NOMO-1 treated with DMSO at 0.1 percent for 48 hours (cell line): ENCODE results near the gene MAD2L1.
A peak's percentile ranks its signal among the peaks of the same experiment; 100 is the strongest.
"Not testable (repeated sequence)": the region's sequence is repeated elsewhere in the genome, so short reads cannot be mapped to it uniquely, and the experiment has no call there.

Experiments
- DNase-seq: peaks from one replicate; lab custom pipeline; 2025; ENCODE audit not compliant: unreplicated experiment; lab: John Stamatoyannopoulos, UW

MAD2L1 gene

GRCh38 chr4:120066517-120067340 lies at the start of gene MAD2L1:
MAD2L1 (minus strand) TSS chr4:120066848; CDS start chr4:120066734, 114 bp downstream.
- DNase-seq = peak; percentile 98

DNA sequence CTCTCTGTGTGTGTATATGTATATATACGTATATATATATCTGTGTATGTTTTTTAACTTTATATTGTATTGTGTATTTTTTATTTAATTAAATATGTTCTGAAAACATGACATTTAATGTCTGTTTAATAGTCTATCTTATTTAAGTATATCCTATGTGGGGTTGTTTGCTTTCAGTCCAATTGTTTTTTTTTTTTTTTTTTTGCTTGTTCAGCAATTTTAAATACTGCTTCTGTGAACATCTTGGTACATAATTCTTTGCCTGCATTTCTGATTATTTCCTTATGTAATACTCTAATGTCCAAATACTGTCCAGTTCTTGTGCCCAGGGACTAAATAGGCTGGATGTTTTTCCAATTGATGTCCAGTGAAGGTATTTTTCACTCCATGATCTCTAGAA lies 45.1 kb upstream of the MAD2L1 start:
- DNase-seq = no peak

DNA sequence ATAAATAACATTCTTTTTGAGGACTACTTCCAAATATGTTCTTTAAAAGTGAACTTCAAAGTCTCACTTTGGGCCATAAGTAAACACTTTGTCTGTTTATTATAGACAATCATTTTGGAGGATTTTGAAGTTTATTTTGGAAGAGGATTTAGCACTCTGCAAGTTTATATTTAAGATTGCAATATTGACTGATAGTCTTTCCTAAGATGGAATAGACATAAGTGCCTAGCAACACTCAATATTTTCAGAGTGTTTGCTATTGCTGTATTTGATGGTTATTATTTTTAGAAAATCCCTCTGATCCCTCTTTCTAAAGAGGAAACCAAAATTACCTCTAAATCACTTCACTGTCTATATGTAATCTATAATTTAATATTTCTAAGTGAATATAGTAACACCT lies 42.8 kb upstream of the MAD2L1 start:
- no peak for DNase-seq

DNA sequence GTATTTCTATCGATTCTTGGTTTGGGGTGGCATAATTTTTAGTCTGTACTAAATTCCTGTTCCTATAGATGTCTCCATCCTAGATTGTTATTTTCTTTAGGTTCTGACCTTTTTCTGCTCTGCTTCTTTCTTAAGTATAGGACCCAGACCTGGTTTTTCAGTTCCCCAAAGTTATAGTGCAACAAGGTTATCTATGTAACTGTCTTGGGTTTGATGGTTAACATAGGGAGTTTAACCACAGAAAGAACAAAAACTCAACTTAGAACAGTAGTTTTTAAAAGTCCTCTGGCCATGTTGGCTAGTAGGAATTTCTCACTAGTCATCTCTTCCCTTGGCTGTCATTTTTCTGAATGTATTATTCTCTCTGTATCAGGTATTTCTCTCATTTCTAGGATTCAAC lies 38.8 kb upstream of the MAD2L1 start:
- no peak for DNase-seq

DNA sequence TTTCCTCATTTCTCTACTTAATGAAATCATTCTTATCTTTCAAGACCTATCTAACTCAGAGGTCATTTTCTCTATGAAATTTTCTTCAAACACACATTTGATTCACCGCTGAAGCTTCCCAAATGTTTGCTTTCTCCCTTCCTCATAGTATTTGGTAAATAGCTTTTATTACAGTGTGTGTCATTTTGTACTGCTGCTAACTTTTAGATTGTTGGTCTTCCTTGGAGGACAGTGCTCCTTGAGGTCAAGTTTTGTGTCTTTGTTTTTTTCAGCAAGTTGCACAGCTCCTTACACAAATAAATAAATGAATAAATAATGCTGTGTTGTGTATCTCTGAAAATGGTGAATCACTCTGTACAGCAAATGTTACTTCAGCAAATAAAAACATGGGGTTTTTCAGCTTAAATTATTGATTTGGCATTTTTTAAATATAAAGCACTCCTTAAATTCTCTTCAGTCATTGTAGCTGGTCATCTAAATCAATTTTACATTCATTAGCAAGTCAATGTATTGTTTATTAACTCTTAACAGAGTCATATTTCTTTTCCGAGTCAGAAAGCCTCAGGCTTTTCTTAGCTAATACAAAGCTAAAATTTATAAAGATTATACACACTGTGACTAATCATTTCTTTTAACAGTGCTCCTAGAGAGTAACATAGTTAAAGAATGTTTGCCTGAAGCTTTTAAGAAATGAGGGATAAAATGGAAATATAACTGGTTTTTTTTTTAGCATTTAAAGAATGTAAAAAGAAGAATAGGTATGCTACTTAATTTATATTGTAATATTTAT lies 30.1 kb upstream of the MAD2L1 start:
- no peak for DNase-seq

DNA sequence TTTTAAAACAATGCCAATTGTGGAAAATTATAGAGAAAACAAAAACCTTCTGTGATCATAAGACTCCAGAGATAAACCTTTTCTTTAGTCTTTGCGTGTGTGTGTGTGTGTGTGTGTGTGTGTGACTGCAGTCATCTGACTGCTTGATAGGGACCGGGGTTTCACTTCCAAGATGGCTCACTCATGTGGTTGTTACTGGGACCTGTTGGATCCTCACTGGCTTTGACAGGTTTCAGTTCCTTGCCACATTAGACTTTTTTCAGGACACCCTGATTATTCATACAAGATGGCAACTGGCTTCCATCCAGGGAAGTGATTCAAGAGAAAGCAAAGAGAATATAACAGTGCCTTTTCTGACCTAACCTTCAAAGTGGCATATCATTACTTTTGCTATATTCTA lies 21.9 kb upstream of the MAD2L1 start:
- no peak for DNase-seq

DNA sequence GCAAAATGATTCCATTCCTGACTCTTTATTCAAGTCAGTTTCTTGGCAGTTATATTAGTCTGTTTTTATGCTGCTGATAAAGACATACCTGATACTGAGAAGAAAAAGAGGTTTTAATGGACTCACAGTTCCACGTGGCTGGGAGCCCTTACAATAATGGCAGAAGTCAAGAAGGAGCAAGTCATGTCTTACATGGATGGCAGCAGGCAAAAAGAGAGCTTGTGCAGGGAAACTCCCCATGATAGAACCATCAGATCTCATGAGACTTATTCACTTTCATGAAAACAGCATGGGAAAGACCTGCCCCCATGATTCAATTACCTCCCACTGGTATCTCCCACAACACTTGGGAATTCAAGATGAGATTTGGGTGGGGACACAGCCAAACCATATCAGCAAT lies 21.4 kb upstream of the MAD2L1 start:
- not testable (repeated sequence) for DNase-seq

DNA sequence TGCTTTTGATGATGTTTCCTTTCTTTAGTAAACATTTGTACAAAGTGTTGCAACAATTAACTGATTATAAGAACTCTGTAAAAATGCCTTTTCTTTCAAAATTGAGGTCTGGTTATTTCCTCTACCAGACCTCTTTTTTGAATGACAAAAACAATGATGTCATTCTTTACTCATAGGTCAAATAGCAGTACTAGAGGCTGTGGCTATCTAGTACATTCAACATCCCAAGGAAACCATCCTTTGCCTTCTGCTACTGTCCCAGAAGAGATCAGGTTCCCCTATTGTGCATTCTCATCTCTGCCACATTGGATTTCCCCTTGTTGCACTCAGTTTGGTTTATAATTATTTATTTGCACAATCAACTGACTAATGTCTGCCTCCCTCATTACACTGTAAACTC lies 19.1 kb upstream of the MAD2L1 start:
- no peak for DNase-seq

DNA sequence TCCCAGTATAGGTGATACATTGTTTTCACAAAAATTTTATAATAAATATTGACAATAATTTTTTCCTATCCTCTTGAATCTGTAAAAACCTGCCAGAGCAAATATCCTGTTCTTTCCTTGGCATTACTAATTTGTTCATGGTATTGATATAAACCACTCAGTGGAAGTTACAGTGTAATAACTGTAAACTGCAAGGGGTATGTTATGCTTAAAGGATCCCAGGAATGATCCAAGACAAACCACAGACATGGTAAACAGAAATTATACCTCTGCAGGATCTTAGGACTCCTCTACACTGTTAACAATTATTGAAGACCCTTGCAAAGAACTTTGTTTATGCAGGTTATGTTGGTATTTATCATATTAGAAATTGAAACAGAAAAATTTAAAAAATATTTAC lies 17.7 kb upstream of the MAD2L1 start:
- DNase-seq = no peak

DNA sequence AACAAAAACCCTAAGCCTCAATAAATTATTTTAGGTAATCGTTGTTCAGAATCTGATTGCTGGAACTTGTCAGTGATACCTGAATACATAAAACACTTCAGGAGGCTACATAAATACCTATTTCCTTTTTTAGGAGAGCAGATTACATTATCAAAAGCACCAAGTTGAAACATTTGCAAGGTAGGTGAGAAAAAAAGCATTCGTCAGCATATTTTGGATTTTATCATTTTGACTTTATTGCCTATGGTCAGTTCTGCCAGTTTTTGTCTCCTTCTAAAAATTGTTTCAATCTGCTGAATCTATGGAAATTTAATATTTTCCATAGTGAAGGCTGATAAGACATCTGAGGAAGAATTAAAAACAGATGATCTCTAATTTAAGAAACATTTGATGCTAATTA lies 16.5 kb upstream of the MAD2L1 start:
- DNase-seq = no peak

- DNase-seq = no peak
Measured at GRCh38 chr4:120082251-120082650, 15.6 kb upstream of the MAD2L1 start.

DNA sequence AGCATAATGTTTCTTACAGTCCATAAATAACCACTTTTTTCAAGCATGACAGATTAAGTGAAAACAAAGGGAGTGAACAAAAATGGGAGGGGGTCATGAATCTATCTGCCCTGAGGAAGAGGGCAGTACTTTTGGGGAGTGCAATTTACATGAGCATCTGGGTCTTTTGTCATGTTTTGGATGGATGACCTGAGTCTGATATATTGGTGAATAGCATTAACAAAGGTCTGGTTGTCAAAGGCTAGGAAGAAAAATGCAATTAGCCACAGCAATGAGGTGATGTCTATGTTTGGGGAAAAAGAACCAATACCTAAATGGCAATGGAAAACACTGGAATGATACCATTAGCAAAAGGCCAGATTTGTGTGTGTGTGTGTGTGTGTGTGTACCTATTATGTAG lies 15.1 kb upstream of the MAD2L1 start:
- no peak for DNase-seq

DNA sequence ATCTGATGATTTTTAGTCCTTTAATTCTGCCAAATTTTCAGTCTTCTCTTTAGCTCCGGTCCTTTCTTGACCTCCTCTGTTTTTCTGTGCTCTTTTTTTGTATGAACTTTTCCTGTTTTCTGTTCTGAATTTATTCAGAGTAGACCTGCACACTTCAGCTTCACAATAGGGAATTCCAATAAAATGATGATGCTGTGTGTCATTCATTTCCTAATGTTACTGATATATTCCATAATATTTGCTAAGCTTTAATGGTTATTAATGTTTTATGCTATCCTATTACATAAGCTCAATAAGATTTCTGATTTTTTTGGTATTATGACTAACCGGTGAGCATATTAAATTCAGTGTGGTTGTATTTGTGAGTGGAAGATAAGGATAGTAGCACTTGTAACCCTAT lies 13.9 kb upstream of the MAD2L1 start:
- no peak for DNase-seq

GRCh38 chr4:120079839-120080520 lies 13.3 kb upstream of the MAD2L1 start:
- no peak for DNase-seq

- no peak for DNase-seq
Measured at GRCh38 chr4:120078216-120078615, 11.6 kb upstream of the MAD2L1 start.

DNA sequence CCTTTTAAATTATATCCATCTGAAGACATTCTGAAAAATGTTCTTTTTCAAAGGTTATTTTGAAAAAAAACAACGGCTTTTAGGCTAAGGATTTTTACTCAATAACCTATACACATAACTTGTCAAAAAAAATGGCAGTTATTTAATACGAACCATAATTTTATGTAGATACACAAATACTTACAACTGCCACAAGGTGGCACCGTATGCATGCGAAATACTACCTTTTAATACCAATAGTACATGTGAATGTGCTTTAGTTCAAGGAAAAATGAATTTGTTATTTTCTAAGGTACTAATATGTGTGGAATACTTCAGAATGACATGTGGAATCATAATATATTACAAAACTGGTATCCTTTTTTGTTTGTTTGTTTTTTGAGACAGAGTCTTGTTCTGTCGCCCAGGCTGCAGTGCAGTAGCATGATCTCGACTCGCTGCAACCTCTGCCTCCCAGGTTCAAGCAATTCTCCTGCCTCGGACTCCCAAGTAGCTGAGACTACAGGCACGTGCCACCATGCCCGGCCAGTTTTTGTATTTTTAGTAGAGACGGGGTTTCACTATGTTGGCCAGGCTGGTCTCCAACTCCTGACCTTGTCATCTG lies 4.6 kb upstream of the MAD2L1 start:
- peak; percentile 32 for DNase-seq

- DNase-seq = no peak
Measured at GRCh38 chr4:120070196-120070595, 3.5 kb upstream of the MAD2L1 start.

GRCh38 chr4:120065974-120066516 lies 603 bp downstream of the MAD2L1 start:
- peak; percentile 45 for DNase-seq

DNA sequence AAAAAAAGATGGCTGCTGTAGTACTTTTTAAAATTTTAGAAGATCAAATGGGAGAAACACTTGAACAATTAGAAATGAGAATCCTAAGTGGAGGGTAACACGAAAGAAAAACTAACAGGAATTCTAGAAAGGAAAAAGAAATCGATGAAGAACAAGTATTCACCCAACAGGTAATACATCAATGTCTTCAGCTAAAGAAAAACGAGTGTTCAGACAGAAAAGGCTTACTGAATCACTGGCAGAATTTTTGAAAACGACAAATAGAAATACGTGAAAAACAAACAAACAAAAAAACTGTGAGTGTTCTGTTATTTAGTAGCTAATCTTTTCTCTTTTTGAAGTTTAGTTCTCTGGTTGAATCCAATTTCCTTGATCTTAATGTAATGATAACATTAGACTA lies 1.8 kb downstream of the MAD2L1 start:
- no peak for DNase-seq

- DNase-seq = not testable (repeated sequence)
Measured at GRCh38 chr4:120063711-120064110, 2.9 kb downstream of the MAD2L1 start.

- peak; percentile 7 for DNase-seq
Measured at GRCh38 chr4:120062663-120063195, 3.9 kb downstream of the MAD2L1 start.
